IMR-90 (cell line): Measurements from ENCODE around the gene TMEM235. TPM values are rescaled to one million over a fixed set of nuclear protein-coding genes. Genes with fewer than 3 reads are reported as not detected.
A peak's percentile ranks its signal among the peaks of the same experiment; 100 is the strongest.

Source experiments
- ATAC-seq: fragments of 200-7000 bp; cut with Tn5 transposase; 2 replicates; pipeline ENCODE4 v1.9.1; 2020; ENCODE audit warnings: low read depth, mild to moderate bottlenecking, moderate library complexity
- BruUV-seq: library from RNA; stranded (reverse); fragments of 400-500 nt; replicated peaks from 2 replicates; lab custom pipeline; 2021; lab: Mats Ljungman, UMichigan
- CTCF ChIA-PET: fragments of 300-600 bp; formaldehyde crosslinking; extraction: SDS; loops from one replicate; lab custom pipeline; 2021; ENCODE audit warnings: antibody characterized with exemption; lab: Yijun Ruan, JAX
- POLR2A ChIA-PET: fragments of 300-600 bp; sonication (Branson Sonifier 250); formaldehyde crosslinking; loops from one replicate; lab custom pipeline; 2022; ENCODE audit warnings: antibody characterized with exemption; ENCODE audit not compliant: unreplicated experiment; lab: Charles Lee
- DNase-seq: peaks from one replicate; pipeline ENCODE4 v3.0.0; 2013
- H2AFZ ChIP-seq: replicated peaks from 2 replicates; pipeline ENCODE3; 2013; ENCODE audit warnings: low read length, mild to moderate bottlenecking; ENCODE audit not compliant: poor library complexity
- H2AK5ac ChIP-seq: 2 replicates; pipeline ENCODE4 v1.6.1; 2013; ENCODE audit warnings: low read depth, low read length, inconsistent platforms
- H2AK9ac ChIP-seq: replicated peaks from 2 replicates; pipeline ENCODE3; 2013; ENCODE audit warnings: mild to moderate bottlenecking, low read depth, low read length, moderate library complexity; ENCODE audit not compliant: poor library complexity
- H2BK120ac ChIP-seq: 2 replicates; pipeline ENCODE4 v1.6.1; 2013; ENCODE audit warnings: low read depth, low read length, inconsistent platforms
- H2BK15ac ChIP-seq: 3 replicates; pipeline ENCODE4 v1.6.1; 2013; ENCODE audit warnings: low read depth, low read length, inconsistent platforms
- H2BK20ac ChIP-seq: 2 replicates; pipeline ENCODE4 v1.6.1; 2013; ENCODE audit warnings: low read depth, mild to moderate bottlenecking, inconsistent platforms, low read length, moderate library complexity
- H2BK5ac ChIP-seq: 2 replicates; pipeline ENCODE4 v1.6.1; 2013; ENCODE audit warnings: mild to moderate bottlenecking, low read depth, low read length, inconsistent platforms; ENCODE audit not compliant: poor library complexity, severe bottlenecking
- H3K14ac ChIP-seq: replicated peaks from 2 replicates; pipeline ENCODE4 v1.6.1; 2013; ENCODE audit warnings: low read depth, low read length, inconsistent platforms
- H3K18ac ChIP-seq: 2 replicates; pipeline ENCODE4 v1.6.1; 2013; ENCODE audit warnings: low read depth, low read length, control low read depth
- H3K23ac ChIP-seq: 2 replicates; pipeline ENCODE4 v1.6.1; 2013; ENCODE audit warnings: low read depth, low read length, inconsistent platforms
- H3K27ac ChIP-seq: 2 replicates; pipeline ENCODE4 v1.5.1; 2013; ENCODE audit warnings: mild to moderate bottlenecking, control low read depth, low read length; ENCODE audit not compliant: insufficient read depth
- H3K27me3 ChIP-seq: 2 replicates; pipeline ENCODE4 v1.6.1; 2013; ENCODE audit warnings: low read length; ENCODE audit not compliant: control insufficient read depth, insufficient read depth
- H3K36me3 ChIP-seq: 2 replicates; pipeline ENCODE4 v1.6.1; 2013; ENCODE audit warnings: low read length, mixed read lengths; ENCODE audit not compliant: control insufficient read depth, insufficient read depth
- H3K4ac ChIP-seq: 2 replicates; pipeline ENCODE4 v1.6.1; 2013; ENCODE audit warnings: low read depth, low read length, inconsistent platforms
- H3K4me1 ChIP-seq: 2 replicates; pipeline ENCODE4 v1.6.1; 2013; ENCODE audit warnings: low read length, mixed read lengths; ENCODE audit not compliant: control insufficient read depth, insufficient read depth
- H3K4me2 ChIP-seq: 2 replicates; pipeline ENCODE4 v1.6.1; 2013; ENCODE audit warnings: low read depth, mild to moderate bottlenecking, control low read depth, low read length, moderate library complexity
- H3K4me3 ChIP-seq: 2 replicates; pipeline ENCODE4 v1.5.1; 2013; ENCODE audit warnings: low read depth, mild to moderate bottlenecking, control low read depth, low read length, moderate library complexity; ENCODE audit not compliant: insufficient read depth
- H3K56ac ChIP-seq: 2 replicates; pipeline ENCODE4 v1.6.1; 2013; ENCODE audit warnings: low read length, inconsistent platforms; ENCODE audit not compliant: insufficient read depth; ENCODE audit errors: extremely low read depth
- H3K79me1 ChIP-seq, 2 experiments: 2 replicates each; pipeline ENCODE4 v1.6.1; 2013; ENCODE audit warnings: low read length in 2 of 2, inconsistent platforms in 1 of 2, low read depth in 1 of 2
- H3K9ac ChIP-seq: 2 replicates; pipeline ENCODE4 v1.6.1; 2013; ENCODE audit warnings: low read depth, low read length, control low read depth
- H3K9me1 ChIP-seq: 2 replicates; pipeline ENCODE4 v1.6.1; 2013; ENCODE audit warnings: low read length, inconsistent platforms; ENCODE audit not compliant: insufficient read depth
- H3K9me3 ChIP-seq: 2 replicates; pipeline ENCODE4 v1.6.1; 2013; ENCODE audit warnings: low read length; ENCODE audit not compliant: control insufficient read depth, insufficient read depth
- H4K20me1 ChIP-seq: 2 replicates; pipeline ENCODE4 v1.6.1; 2013; ENCODE audit warnings: low read length, inconsistent platforms; ENCODE audit not compliant: insufficient read depth
- H4K5ac ChIP-seq: 2 replicates; pipeline ENCODE4 v1.6.1; 2013; ENCODE audit warnings: mild to moderate bottlenecking, low read depth, low read length, control low read depth
- H4K8ac ChIP-seq, 2 experiments: 2 replicates each; pipeline ENCODE4 v1.6.1; 2013; ENCODE audit warnings: low read depth in 2 of 2, low read length in 2 of 2, control low read depth in 1 of 2, inconsistent platforms in 1 of 2
- H4K91ac ChIP-seq: 2 replicates; pipeline ENCODE4 v1.6.1; 2013; ENCODE audit warnings: low read depth, low read length, inconsistent platforms; ENCODE audit not compliant: insufficient read depth
- RCOR1 ChIP-seq: IDR thresholded peaks from 2 replicates; pipeline ENCODE4 v1.6.1; 2012; ENCODE audit warnings: mild to moderate bottlenecking, low read length, improper control_type of control experiment; ENCODE audit not compliant: insufficient replicate concordance
- WGBS, 2 experiments: methylation state at CpG; one replicate each; pipeline versions ENCODE4 v1.1.5 to v1.1.7; 2013; ENCODE audit warnings: missing lambda C conversion rate in 2 of 2; ENCODE audit not compliant: insufficient read length in 1 of 2; ENCODE audit errors: extremely low coverage in 2 of 2; 5-methylcytosine and 5-hydroxymethylcytosine counted together
- dilution Hi-C: fragments of 300-500 bp; cut with HindIII; formaldehyde crosslinking; loops from one replicate; pipeline ENCODE4 v1.14.3; 2018; ENCODE audit warnings: low sequenced_read_pairs; ENCODE audit not compliant: unreplicated experiment
- in situ Hi-C: fragments of 300-500 bp; cut with MboI; formaldehyde crosslinking; loops from 3 replicates; pipeline ENCODE4 v1.14.3; 2019; ENCODE audit warnings: low sequenced_read_pairs, inconsistent platforms, mixed read lengths
- intact Hi-C: fragments of 100-400 bp; cut with micrococcal nuclease; formaldehyde crosslinking; loops from 2 replicates; pipeline ENCODE4 v1.10.0; 2022
- polyA plus RNA-seq, 3 experiments: library from polyadenylated mRNA; depleted of rRNA; stranded (reverse); fragments of >200 nt; gene quantifications; 2 replicates each; pipeline ENCODE4 v1.2.3, GENCODE V29; 2012; ENCODE audit warnings: low replicate concordance in 1 of 3
- total RNA-seq: library from RNA; depleted of rRNA; stranded (reverse); fragments of >200 nt; gene quantifications from 2 replicates; pipeline ENCODE4 v1.2.3, GENCODE V29; 2012

TMEM235 gene
- total and polyA plus RNA-seq, 2 of the 4 experiments (the other 2 are of a cell fraction), result not detected

DNA sequence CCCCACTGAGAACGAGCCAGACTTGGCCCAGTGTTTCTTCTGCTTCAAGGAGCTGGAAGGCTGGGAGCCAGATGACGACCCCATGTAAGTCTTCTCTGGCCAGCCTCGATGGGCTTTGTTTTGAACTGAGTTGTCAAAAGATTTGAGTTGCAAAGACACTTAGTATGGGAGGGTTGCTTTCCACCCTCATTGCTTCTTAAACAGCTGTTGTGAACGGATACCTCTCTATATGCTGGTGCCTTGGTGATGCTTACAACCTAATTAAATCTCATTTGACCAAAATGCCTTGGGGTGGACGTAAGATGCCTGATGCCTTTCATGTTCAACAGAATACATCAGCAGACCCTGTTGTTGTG is 16.7 kb upstream of the TMEM235 start:
- no CpG with 5 or more reads among the region's 5 CpGs for WGBS, 2 experiments
- H3K4ac ChIP-seq, result peak overlapping the region; percentile 44
- H3K14ac ChIP-seq, result peak overlapping the region; percentile 10
- no peaks in the 10 kb centered on the region; the same call in 1 of the 2 replicates for H3K36me3 ChIP-seq
- POLR2A ChIA-PET, result no interaction called here
- H3K4me3 ChIP-seq, result peak overlapping the region; percentile 89
- peak overlapping the region; percentile 94 for H2AFZ ChIP-seq
- no peak overlapping the region; the same call in 1 of the 2 replicates for H4K5ac ChIP-seq
- CTCF ChIA-PET, result interaction anchor here (0.7 kb wide), 1 partner anchor 8 kb away, joined by 3 read pairs; no protein-coding TSS in a partner anchor
- DNase-seq (no peak), ATAC-seq (no peak)
- peak overlapping the region; percentile 31 to 46; a peak in 3 of 4 replicates for H4K8ac ChIP-seq
- peak overlapping the region; percentile 5 for H2AK5ac ChIP-seq
- no peak overlapping the region for H3K18ac ChIP-seq
- no peak overlapping the region for H2BK15ac ChIP-seq
- H4K91ac ChIP-seq, result peak overlapping the region; percentile 90
- no peaks in the 10 kb centered on the region for H4K20me1 ChIP-seq
- BruUV-seq, result no TSS peak
- peak overlapping the region; percentile 60; the same call in 1 of the 2 replicates for H3K27ac ChIP-seq
- H3K56ac ChIP-seq, result peak overlapping the region; percentile 48
- peaks cover 6 to 23% of the 10 kb centered on the region in 2 experiments for H3K79me1 ChIP-seq
- in situ Hi-C loops (no loop called here), intact Hi-C loops (no loop called here), dilution Hi-C loops (no loop called here)
- H3K9ac ChIP-seq, result peak overlapping the region; percentile 73; the same call in 1 of the 2 replicates
- H2BK20ac ChIP-seq, result no peak overlapping the region
- no peak overlapping the region for H2BK120ac ChIP-seq
- H2BK5ac ChIP-seq, result peak overlapping the region; percentile 69
- H3K9me3 ChIP-seq, result no peaks in the 10 kb centered on the region
- peak overlapping the region; percentile 4; the same call in 1 of the 2 replicates for H3K23ac ChIP-seq
- peak overlapping the region; percentile 96 for H3K4me2 ChIP-seq
- TF ChIP-seq RCOR1, result no peak
- H2AK9ac ChIP-seq, result peak overlapping the region; percentile 83
- 0 out of 2 replicates have a peak, but pooled peaks cover 1% of the 10 kb centered on the region for H3K4me1 ChIP-seq
- no peaks in the 10 kb centered on the region; the same call in 1 of the 2 replicates for H3K27me3 ChIP-seq
- 0 out of 2 replicates have a peak, but pooled peaks cover 2% of the 10 kb centered on the region for H3K9me1 ChIP-seq
